HUES48 (cell line): Measurements from ENCODE around the gene PSTPIP1.

ENCODE experiments used
- H3K27ac ChIP-seq: one replicate; pipeline ENCODE4 v1.7.0; 2013; ENCODE audit warnings: low read depth, low read length, inconsistent platforms
- H3K27me3 ChIP-seq: 2 replicates; pipeline ENCODE4 v1.6.1; 2013; ENCODE audit warnings: mild to moderate bottlenecking, low read length; ENCODE audit not compliant: control insufficient read depth, insufficient read depth
- H3K36me3 ChIP-seq: 2 replicates; pipeline ENCODE4 v1.6.1; 2013; ENCODE audit warnings: low read length; ENCODE audit not compliant: control insufficient read depth, insufficient read depth
- H3K4me1 ChIP-seq: 2 replicates; pipeline ENCODE4 v1.6.1; 2013; ENCODE audit warnings: mild to moderate bottlenecking, low read length; ENCODE audit not compliant: control insufficient read depth, insufficient read depth
- H3K4me3 ChIP-seq: 2 replicates; pipeline ENCODE4 v1.5.1; 2013; ENCODE audit warnings: mild to moderate bottlenecking, low read depth, low read length
- H3K9ac ChIP-seq: 2 replicates; pipeline ENCODE4 v1.6.1; 2013; ENCODE audit warnings: mild to moderate bottlenecking, low read depth, low read length, moderate library complexity
- H3K9me3 ChIP-seq: 2 replicates; pipeline ENCODE4 v1.6.1; 2013; ENCODE audit warnings: low read length; ENCODE audit not compliant: control insufficient read depth, insufficient read depth

Gene PSTPIP1

DNA sequence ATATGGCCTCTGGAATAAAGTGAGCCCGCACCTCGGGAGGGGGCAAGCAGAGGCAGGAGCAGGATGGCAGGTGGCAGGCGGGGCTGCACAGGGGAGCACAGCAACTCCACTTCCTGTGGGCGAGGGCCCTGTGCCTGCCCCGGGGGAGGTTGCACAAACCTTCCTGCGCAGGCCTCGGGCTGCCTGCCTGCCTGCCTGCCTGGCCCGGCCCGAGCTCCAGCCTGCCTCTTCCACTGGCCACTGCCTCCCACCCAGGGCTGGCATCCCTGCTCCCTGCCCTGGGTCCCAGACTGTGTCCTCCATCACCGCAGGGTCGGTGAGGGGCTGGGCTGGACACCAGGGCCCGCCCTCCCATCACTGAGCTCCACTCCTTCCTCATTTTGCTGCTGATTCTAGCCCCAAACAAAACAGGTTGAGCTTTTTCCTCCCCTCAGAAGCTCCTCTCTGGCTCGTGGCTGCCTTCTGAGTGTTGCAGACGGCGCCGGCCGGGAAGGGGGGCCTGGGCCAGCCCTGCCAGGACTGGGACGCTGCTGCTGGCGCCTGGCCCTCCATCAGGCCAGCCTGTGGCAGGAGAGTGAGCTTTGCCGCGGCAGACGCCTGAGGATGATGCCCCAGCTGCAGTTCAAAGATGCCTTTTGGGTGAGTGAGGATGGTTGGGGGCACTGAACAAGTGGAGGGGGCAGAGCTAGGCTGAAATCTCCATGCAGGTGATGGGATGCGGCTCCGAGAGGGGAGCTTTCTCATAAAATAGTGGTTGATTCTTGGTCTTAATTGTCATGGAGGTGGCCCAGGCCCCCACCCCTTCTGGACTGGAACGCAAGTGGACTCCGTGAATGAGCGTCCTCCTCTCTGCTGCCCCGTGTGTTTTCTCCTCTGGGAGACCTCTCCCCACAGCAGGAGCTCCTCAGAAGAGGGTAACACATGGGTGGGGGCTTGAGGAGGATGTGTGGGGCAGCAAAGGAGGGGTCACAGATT is at the start of gene PSTPIP1:
TSS of gene PSTPIP1 (plus strand) at position 156 of the 975 bp plus-strand sequence. CDS start at position 604, 448 bp downstream.
- H3K36me3 ChIP-seq, result no peaks in the 10 kb centered on the region
- H3K9ac ChIP-seq, result no peak within 1 kb of the TSS
- no peak within 1 kb of the TSS for H3K27ac ChIP-seq
- H3K4me3 ChIP-seq, result no peak within 1 kb of the TSS
- H3K9me3 ChIP-seq, result no peaks in the 10 kb centered on the region
- no peaks in the 10 kb centered on the region for H3K27me3 ChIP-seq
- H3K4me1 ChIP-seq, result no peaks in the 10 kb centered on the region

DNA sequence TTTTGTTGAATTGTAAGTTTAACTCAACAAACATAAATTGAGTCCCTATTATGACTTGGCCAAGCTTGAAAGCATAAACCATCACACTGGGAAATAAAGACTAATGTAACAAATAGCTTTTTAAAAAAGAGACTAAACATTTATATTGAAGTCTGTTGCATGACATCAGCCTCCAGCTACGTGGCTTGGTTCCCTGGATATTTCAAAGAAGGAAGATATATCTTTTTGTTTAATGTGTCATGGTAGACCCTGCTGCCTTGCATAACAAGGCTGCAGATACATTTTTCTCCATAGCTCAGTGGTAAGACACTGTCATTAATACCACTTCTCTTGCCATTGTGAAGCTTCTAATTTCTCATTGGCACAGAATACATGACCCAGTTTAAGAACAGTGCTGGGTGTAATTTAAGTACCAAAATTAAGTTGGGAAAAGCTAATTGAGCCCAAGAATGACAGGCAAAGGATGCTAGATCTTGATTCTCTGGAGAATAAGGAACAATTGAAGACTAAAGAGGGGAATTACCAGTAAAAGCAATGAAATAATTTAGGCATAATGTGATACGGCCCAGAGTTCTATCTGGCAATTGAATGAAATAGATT is 49.3 kb upstream of the PSTPIP1 start:
- Histone ChIP-seq H3K9me3 (no peaks in the 10 kb centered on the region), H3K4me3 (no peak overlapping the region), H3K27ac (no peak overlapping the region), H3K36me3 (peaks cover 80% of the 10 kb centered on the region), H3K27me3 (no peaks in the 10 kb centered on the region), H3K9ac (no peak overlapping the region), H3K4me1 (peaks cover 10% of the 10 kb centered on the region; the same call in 1 of the 2 replicates)

DNA sequence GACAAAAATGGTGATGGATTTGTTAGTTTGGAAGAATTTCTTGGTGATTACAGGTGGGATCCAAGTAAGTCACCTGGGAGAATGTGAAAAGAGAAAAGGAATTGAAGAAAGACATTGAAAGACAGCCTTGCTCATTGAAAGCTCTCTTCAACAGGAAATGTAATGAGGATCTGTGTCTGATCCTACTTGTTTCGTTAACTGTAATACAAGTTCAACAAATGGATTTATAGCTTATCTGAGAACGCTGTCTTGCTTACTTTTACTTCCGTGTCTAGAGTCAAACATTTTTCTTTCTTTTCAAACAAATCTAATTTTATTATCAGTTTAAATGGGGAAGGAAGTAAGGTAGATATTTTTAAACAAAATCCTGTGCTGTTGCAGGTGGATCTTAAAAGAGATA is 47.5 kb upstream of the PSTPIP1 start:
- H3K36me3 ChIP-seq, result peaks cover 86% of the 10 kb centered on the region
- H3K27ac ChIP-seq, result no peak overlapping the region
- H3K4me3 ChIP-seq, result no peak overlapping the region

DNA sequence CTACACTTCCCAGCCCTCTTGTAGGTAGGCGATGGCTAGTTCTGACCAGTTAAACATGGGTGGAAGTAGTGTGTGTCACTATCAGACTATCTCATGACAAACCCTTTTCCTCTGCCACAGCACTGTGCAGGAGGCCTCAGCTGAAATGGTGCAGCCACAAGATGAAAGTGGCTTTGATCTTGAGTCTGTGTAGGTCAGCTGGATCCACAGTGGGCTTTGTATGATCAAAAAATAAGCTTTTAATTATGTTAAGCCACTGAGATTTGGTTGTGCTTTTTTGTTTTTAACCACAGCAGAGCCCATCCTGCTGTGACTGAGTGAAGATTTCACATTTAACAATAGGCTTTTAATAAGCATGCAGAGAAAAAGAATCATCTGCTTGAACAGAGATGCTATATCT is 43.7 kb upstream of the PSTPIP1 start:
- no peak overlapping the region for H3K9ac ChIP-seq
- no peaks in the 10 kb centered on the region for H3K9me3 ChIP-seq
- no peak overlapping the region for H3K4me3 ChIP-seq
- H3K4me1 ChIP-seq, result no peaks in the 10 kb centered on the region; the same call in 1 of the 2 replicates
- peaks cover 50% of the 10 kb centered on the region for H3K36me3 ChIP-seq
- H3K27me3 ChIP-seq, result no peaks in the 10 kb centered on the region
- no peak overlapping the region for H3K27ac ChIP-seq

More for the DNA sequence above, 47.5 kb upstream of the PSTPIP1 start:
- H3K27me3 ChIP-seq, result no peaks in the 10 kb centered on the region
- H3K4me1 ChIP-seq, result no peaks in the 10 kb centered on the region
- no peaks in the 10 kb centered on the region for H3K9me3 ChIP-seq
- H3K9ac ChIP-seq, result no peak overlapping the region

DNA sequence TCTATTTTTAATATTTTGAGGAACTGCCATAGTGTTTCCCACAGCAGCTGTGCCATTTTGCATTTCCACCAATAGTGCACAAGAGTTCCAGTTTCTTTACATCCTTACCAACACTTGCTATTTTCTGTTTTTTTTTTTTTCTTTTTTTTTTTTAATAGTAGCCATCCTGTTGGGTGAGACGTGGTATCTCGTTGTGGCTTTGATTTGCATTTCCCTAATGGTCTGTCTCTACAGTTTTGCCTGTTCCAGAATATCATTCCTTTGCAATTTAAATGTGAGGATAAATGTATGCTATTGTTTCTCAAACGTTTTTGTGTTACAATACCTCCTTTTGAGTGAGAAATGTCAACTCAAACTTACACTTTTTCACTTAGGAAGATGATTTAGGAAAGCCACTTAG is 41.0 kb upstream of the PSTPIP1 start:
- Histone ChIP-seq H3K27ac (no peak overlapping the region), H3K9ac (no peak overlapping the region), H3K4me1 (no peaks in the 10 kb centered on the region; the same call in 1 of the 2 replicates), H3K4me3 (no peak overlapping the region), H3K27me3 (no peaks in the 10 kb centered on the region), H3K36me3 (peaks cover 24% of the 10 kb centered on the region), H3K9me3 (no peaks in the 10 kb centered on the region)

DNA sequence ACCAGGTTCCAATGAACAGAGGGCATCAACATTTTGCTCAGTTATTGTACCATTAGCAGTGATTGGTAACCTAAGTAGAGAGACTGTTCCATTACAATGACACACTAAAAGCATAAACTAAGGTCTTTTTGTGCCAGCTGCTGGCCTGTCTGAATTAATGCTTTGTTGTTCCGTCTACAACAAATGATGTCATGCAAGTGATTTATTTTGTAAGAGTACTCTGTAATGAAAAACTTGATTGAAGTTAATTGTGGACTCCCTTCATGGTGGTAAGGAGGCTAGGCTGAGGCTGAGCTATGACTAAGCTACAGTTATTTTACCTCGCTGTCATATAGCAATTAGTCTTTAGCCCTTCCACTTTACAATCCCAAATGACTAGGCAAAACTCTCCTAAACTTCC is 40.2 kb upstream of the PSTPIP1 start:
- Histone ChIP-seq H3K4me3 (no peak overlapping the region), H3K4me1 (no peaks in the 10 kb centered on the region; the same call in 1 of the 2 replicates)

DNA sequence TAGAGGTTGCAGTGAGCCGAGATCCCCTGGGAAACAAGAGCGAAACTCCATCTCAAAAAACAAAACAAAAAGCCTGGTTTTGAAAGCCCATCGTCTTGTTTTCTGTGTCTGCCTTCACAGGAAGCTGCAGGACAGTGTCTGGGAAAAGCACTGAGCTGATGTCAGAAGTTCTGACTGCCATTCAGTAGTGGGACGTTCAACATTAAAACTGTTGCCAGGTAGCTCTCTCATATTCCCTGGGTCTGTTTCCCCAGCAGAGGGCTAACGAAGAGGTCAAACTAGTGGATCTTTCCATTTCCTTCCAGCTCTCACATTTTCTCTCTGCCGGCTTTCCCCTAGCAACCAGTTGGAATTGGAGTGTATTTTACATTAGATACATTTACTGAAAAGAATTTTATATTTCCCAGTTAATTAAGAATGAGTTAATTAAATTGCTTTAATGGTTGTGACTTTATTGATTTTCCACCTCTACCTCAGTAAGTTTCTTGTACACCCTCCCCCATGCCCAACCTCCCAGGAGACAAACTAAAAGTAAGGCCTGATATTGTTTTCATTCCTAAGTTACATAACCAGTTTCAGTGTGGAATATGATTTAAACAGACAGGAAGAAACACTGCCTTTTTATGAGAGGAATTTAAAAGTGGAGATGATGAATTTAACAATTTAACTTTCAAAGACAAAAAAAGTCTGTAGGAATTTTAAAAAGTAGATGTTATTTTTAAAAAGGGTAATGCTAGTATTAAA is 33.5 kb upstream of the PSTPIP1 start:
- H3K36me3 ChIP-seq, result no peaks in the 10 kb centered on the region
- no peaks in the 10 kb centered on the region for H3K4me1 ChIP-seq
- no peaks in the 10 kb centered on the region for H3K9me3 ChIP-seq
- no peaks in the 10 kb centered on the region for H3K27me3 ChIP-seq
- H3K4me3 ChIP-seq, result no peak overlapping the region
- no peak overlapping the region for H3K9ac ChIP-seq
- H3K27ac ChIP-seq, result no peak overlapping the region

More for the DNA sequence above, 40.2 kb upstream of the PSTPIP1 start:
- Histone ChIP-seq H3K27ac (no peak overlapping the region), H3K9me3 (no peaks in the 10 kb centered on the region), H3K9ac (no peak overlapping the region), H3K36me3 (peaks cover 15% of the 10 kb centered on the region), H3K27me3 (no peaks in the 10 kb centered on the region)

DNA sequence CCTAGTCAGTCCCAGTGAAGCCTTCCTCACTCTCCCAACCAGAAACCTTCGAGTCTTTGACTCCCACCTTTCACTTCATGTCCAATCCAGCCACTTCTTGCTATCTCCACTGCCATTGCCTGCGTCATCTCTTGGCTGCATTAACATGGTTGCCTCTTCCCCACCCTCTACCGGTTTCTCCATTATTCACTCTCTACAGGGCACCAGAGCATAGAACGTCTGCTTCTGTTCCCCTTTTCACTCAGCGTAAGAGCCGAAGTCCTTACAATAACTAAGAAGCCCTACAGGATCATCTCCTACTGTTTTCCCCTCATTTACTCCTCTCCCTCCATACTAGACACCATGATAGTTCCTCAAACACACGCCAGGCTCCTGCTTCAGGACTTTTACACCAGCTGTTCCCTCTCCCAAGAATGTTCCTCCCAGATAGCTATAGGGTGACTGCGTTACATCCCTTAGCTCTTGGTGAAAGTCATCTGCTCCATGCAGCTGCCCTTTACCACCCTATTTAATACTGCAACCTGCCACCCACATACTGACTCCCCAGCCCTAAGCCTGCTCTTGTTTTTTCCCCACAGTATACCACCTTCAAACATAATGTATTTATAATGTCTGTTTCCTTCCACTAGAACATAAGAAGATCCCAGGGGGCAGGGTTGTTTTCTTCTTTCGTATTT is 32.5 kb upstream of the PSTPIP1 start:
- H3K4me3 ChIP-seq, result no peak overlapping the region
- no peaks in the 10 kb centered on the region for H3K36me3 ChIP-seq
- no peaks in the 10 kb centered on the region for H3K9me3 ChIP-seq
- H3K9ac ChIP-seq, result no peak overlapping the region
- no peak overlapping the region for H3K27ac ChIP-seq
- no peaks in the 10 kb centered on the region for H3K27me3 ChIP-seq
- no peaks in the 10 kb centered on the region for H3K4me1 ChIP-seq

DNA sequence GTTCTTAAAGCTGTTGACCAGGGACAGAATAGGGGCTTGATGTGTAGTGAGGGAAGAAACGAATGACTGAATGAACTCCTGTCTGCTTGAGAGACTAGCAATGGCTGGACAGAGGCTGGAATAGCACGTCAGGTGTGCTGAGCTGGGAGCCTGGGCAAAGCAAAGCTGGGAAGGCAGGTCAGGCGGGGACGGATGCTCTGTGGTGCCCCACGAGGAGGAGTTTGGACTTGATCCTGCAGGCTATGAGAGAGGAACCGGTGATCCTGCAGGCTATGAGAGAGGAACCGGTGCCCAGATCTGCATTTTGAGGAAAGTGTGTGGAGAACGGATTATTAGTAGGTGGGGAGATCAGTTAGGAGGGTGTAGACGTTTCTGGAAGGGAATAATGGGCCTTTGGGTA is 31.3 kb upstream of the PSTPIP1 start:
- H3K4me3 ChIP-seq, result no peak overlapping the region

DNA sequence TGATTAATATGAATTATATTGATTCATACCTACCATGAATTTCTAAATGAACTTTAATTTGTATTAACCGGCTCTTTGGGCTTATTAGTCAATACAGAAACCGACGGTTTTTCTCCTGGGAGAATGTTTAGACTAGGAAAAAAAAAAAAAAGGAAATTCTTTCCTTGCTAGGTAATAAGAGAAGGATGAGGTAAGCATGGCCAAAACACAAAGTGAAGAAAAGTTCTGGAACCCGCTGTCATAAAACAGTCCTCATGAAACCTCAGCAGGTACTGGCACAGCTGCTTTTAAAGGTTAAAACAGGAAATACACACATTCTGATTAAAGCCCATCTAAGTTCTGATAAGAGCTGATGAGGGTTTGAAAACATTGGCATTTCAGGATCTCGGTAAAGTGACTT is 30.8 kb upstream of the PSTPIP1 start:
- Histone ChIP-seq H3K27me3 (no peaks in the 10 kb centered on the region), H3K27ac (no peak overlapping the region), H3K4me3 (no peak overlapping the region), H3K36me3 (no peaks in the 10 kb centered on the region), H3K4me1 (no peaks in the 10 kb centered on the region), H3K9me3 (no peaks in the 10 kb centered on the region), H3K9ac (no peak overlapping the region)

More for the DNA sequence above, 31.3 kb upstream of the PSTPIP1 start:
- Histone ChIP-seq H3K27ac (no peak overlapping the region), H3K36me3 (no peaks in the 10 kb centered on the region), H3K27me3 (no peaks in the 10 kb centered on the region), H3K9ac (no peak overlapping the region), H3K4me1 (no peaks in the 10 kb centered on the region), H3K9me3 (no peaks in the 10 kb centered on the region)
